HepG2 (cell line): ENCODE data around the gene ETV6. TPM values are rescaled to one million over a fixed set of nuclear protein-coding genes. Genes with fewer than 3 reads are reported as not detected.

ENCODE experiments used
- ATAC-seq: fragments of 200-7000 bp; cut with Tn5 transposase; 3 replicates; pipeline ENCODE4 v1.9.1; 2020; ENCODE audit warnings: mild to moderate bottlenecking, moderate library complexity
- BruUV-seq: library from RNA; stranded (reverse); fragments of 400-500 nt; replicated peaks from 2 replicates; lab custom pipeline; 2021; lab: Mats Ljungman, UMichigan
- CTCF ChIA-PET: fragments of 300-600 bp; formaldehyde crosslinking; extraction: SDS; loops from one replicate; lab custom pipeline; 2021; ENCODE audit warnings: low total read pairs, inconsistent platforms, low intra/inter-chr PET ratio; lab: Yijun Ruan, JAX
- POLR2A ChIA-PET: fragments of 350-600 bp; sonication (Branson Sonifier 250); formaldehyde crosslinking; loops from one replicate; lab custom pipeline; 2020; ENCODE audit warnings: antibody characterized with exemption, inconsistent platforms; lab: Yijun Ruan, JAX
- DNase-seq: peaks from one replicate; pipeline ENCODE4 v3.0.0-alpha.2; 2015; ENCODE audit warnings: low spot score
- FAIRE-seq: peaks from 3 replicates; lab custom pipeline; 2011; peaks lifted over from hg19 to GRCh38; lab: Jason Lieb, UNC
- H2AFZ ChIP-seq: one replicate; pipeline ENCODE4 v1.6.1; 2011; ENCODE audit warnings: low read length, inconsistent platforms
- H3K27ac ChIP-seq: fragments of 300-600 bp; 3 replicates; pipeline ENCODE4 v1.8.0; 2011; ENCODE audit warnings: mixed run types, mild to moderate bottlenecking, mixed read lengths, low read length, inconsistent platforms; ENCODE audit not compliant: insufficient read depth; ENCODE audit errors: extremely low read length
- H3K27me3 ChIP-seq, 2 experiments: fragments of 200-600 bp in 1 of 2; 2 replicates in 1 of 2; 3 replicates in 1 of 2; pipeline versions ENCODE4 v1.6.0 to v1.8.0; 2011; ENCODE audit warnings: low read length in 2 of 2, mild to moderate bottlenecking in 2 of 2, moderate library complexity in 2 of 2, inconsistent platforms in 1 of 2; ENCODE audit not compliant: insufficient read depth in 2 of 2, control insufficient read depth in 1 of 2
- H3K36me3 ChIP-seq, 2 experiments: fragments of 200-600 bp in 1 of 2; replicated peaks in 1 of 2; 2 replicates in 1 of 2; 3 replicates in 1 of 2; pipeline versions ENCODE4 v1.5.1 to v1.8.0; 2011; ENCODE audit warnings: low read length in 2 of 2, inconsistent platforms in 1 of 2; ENCODE audit not compliant: insufficient read depth in 2 of 2, control insufficient read depth in 1 of 2
- H3K4me1 ChIP-seq: 2 replicates; pipeline ENCODE4 v1.5.1; 2012; ENCODE audit warnings: low read length, inconsistent platforms; ENCODE audit not compliant: insufficient read depth
- H3K4me2 ChIP-seq: 2 replicates; pipeline ENCODE4 v1.6.0; 2011; ENCODE audit warnings: low read depth, low read length, inconsistent platforms
- H3K4me3 ChIP-seq, 3 experiments: fragments of 200-600 bp in 1 of 3; sonication (generic), shearing (Covaris generic) in 1 of 3; replicated peaks in 1 of 3; 2 replicates each; pipeline ENCODE4 v1.5.1; 2011 to 2016; ENCODE audit warnings: low read length in 3 of 3, inconsistent platforms in 2 of 3, low read depth in 2 of 3, mild to moderate bottlenecking in 2 of 3, control low read depth in 1 of 3, mixed read lengths in 1 of 3; ENCODE audit not compliant: insufficient read depth in 1 of 3
- H3K79me2 ChIP-seq: one replicate; pipeline ENCODE4 v1.6.1; 2011; ENCODE audit warnings: low read length, inconsistent platforms; ENCODE audit not compliant: insufficient read depth
- H3K9ac ChIP-seq: 2 replicates; pipeline ENCODE4 v1.6.0; 2011; ENCODE audit warnings: mild to moderate bottlenecking, low read depth, low read length, inconsistent platforms; ENCODE audit not compliant: insufficient read depth
- H3K9me3 ChIP-seq: 2 replicates; pipeline ENCODE4 v1.5.1; 2012; ENCODE audit warnings: mild to moderate bottlenecking, low read length
- H4K20me1 ChIP-seq: 2 replicates; pipeline ENCODE4 v1.6.0; 2011; ENCODE audit warnings: inconsistent platforms, mild to moderate bottlenecking, low read length, moderate library complexity; ENCODE audit not compliant: insufficient read depth
- AHR ChIP-seq: IDR thresholded peaks from 2 replicates; pipeline ENCODE4 v1.6.1; 2018; ENCODE audit warnings: missing genetic modification reagents, missing compliant biosample characterization
- ARNTL ChIP-seq: sonication (generic); formaldehyde crosslinking; IDR thresholded peaks from 2 replicates; pipeline ENCODE4 v1.4.0; 2020; ENCODE audit warnings: mild to moderate bottlenecking, missing genetic modification reagents
- CBFB ChIP-seq: sonication (generic); formaldehyde crosslinking; IDR thresholded peaks from 2 replicates; pipeline ENCODE4 v1.4.0; 2020; ENCODE audit warnings: missing genetic modification reagents
- DMAP1 ChIP-seq: IDR thresholded peaks from 2 replicates; pipeline ENCODE4 v1.6.1; 2016
- EED ChIP-seq: sonication (generic); formaldehyde crosslinking; IDR thresholded peaks from 2 replicates; pipeline ENCODE4 v1.5.0; 2020; ENCODE audit warnings: mild to moderate bottlenecking, missing genetic modification reagents
- EHMT2 ChIP-seq: fragments of 200-600 bp; sonication (generic); IDR thresholded peaks from 2 replicates; pipeline ENCODE4 v1.7.0; 2017; ENCODE audit warnings: antibody characterized with exemption, low read depth, low read length, borderline replicate concordance
- FOXA3 ChIP-seq: IDR thresholded peaks from 2 replicates; pipeline ENCODE4 v1.6.1; 2016; ENCODE audit warnings: missing genetic modification reagents, missing compliant biosample characterization
- HNF4G ChIP-seq, 2 experiments: sonication (generic) in 1 of 2; formaldehyde crosslinking in 1 of 2; IDR thresholded peaks; 2 replicates each; pipeline versions ENCODE4 v1.4.0 to v1.6.1; 2011 to 2020; ENCODE audit warnings: borderline replicate concordance in 2 of 2, low read depth in 2 of 2, mild to moderate bottlenecking in 2 of 2, low read length in 1 of 2, missing genetic modification reagents in 1 of 2, moderate library complexity in 1 of 2
- IRX3 ChIP-seq: sonication (generic); formaldehyde crosslinking; IDR thresholded peaks from 2 replicates; pipeline ENCODE4 v1.8.1; 2023; ENCODE audit warnings: mild to moderate bottlenecking, low read depth, missing genetic modification reagents, borderline replicate concordance
- NCOR1 ChIP-seq: fragments of 200-600 bp; sonication (generic); IDR thresholded peaks from 2 replicates; pipeline ENCODE4 v1.7.0; 2017; ENCODE audit warnings: antibody characterized with exemption, low read length, borderline replicate concordance
- NR2F2 ChIP-seq: IDR thresholded peaks from 2 replicates; pipeline ENCODE4 v1.6.1; 2012; ENCODE audit warnings: low read depth, inconsistent platforms, borderline replicate concordance
- RAD21 ChIP-seq: fragments of 450-650 bp; formaldehyde crosslinking; IDR thresholded peaks from 2 replicates; pipeline ENCODE4 v1.5.0; 2020; ENCODE audit warnings: mild to moderate bottlenecking
- RORA ChIP-seq: sonication (generic); formaldehyde crosslinking; IDR thresholded peaks from 2 replicates; pipeline ENCODE4 v1.5.0; 2020; ENCODE audit warnings: mild to moderate bottlenecking, missing genetic modification reagents, moderate library complexity
- SSRP1 ChIP-seq: IDR thresholded peaks from 2 replicates; pipeline ENCODE4 v1.6.1; 2016; ENCODE audit warnings: control low read depth
- SUZ12 ChIP-seq: fragments of 150-350 bp; IDR thresholded peaks from 2 replicates; pipeline ENCODE4 v1.6.1; 2014; ENCODE audit warnings: low read depth, low read length
- TBX3 ChIP-seq: fragments of 450-650 bp; IDR thresholded peaks from 2 replicates; pipeline ENCODE4 v1.6.1; 2017; ENCODE audit warnings: antibody characterized with exemption, mild to moderate bottlenecking, inconsistent platforms, borderline replicate concordance
- ZFP36 ChIP-seq: fragments of 150-350 bp; IDR thresholded peaks from 2 replicates; pipeline ENCODE4 v1.6.1; 2018; ENCODE audit warnings: borderline replicate concordance, low read length, low read depth; ENCODE audit not compliant: partially characterized antibody
- ZMYM3 ChIP-seq: sonication (generic); formaldehyde crosslinking; IDR thresholded peaks from 2 replicates; pipeline ENCODE4 v1.5.1; 2020; ENCODE audit warnings: mild to moderate bottlenecking, missing genetic modification reagents
- ZNF12 ChIP-seq: sonication (generic); formaldehyde crosslinking; IDR thresholded peaks from 2 replicates; pipeline ENCODE4 v1.5.0; 2020; ENCODE audit warnings: missing genetic modification reagents
- ZNF512 ChIP-seq: sonication (generic); formaldehyde crosslinking; IDR thresholded peaks from 2 replicates; pipeline ENCODE4 v1.4.0; 2020; ENCODE audit warnings: mild to moderate bottlenecking, missing genetic modification reagents
- WGBS: methylation state at CpG from one replicate; pipeline ENCODE4 v1.1.6; 2017; ENCODE audit warnings: low lambda C conversion rate; 5-methylcytosine and 5-hydroxymethylcytosine counted together
- in situ Hi-C: cut with HindIII; loops from 2 replicates; pipeline ENCODE4 v1.10.0; 2017; ENCODE audit warnings: low pct_unique_long_range_greater_than_20kb; ENCODE audit not compliant: extremely low pct_ligation_motif_present
- intact Hi-C: fragments of 100-400 bp; cut with micrococcal nuclease; formaldehyde crosslinking; loops from one replicate; pipeline ENCODE4 v1.10.0; 2022; ENCODE audit not compliant: unreplicated experiment
- polyA plus RNA-seq, 8 experiments: library from polyadenylated mRNA; depleted of rRNA in 3 of 8; stranded (reverse) in 7 of 8; unstranded in 1 of 8; fragments of >200 nt; fragmentation: Illumina TruSeq in 4 of 8; extraction: Trizol in 4 of 8; gene quantifications; 2 replicates each; pipeline versions ENCODE4 v1.2.1 to v1.2.3, GENCODE V29; 2011 to 2016; ENCODE audit warnings: low read depth in 4 of 8, missing spikeins in 1 of 8, mixed read lengths in 1 of 8; ENCODE audit not compliant: insufficient read depth in 1 of 8
- total RNA-seq, 5 experiments: library from RNA; depleted of rRNA; stranded (reverse); fragments of >200 nt; fragmentation: Illumina TruSeq; extraction: Trizol; gene quantifications; 2 replicates each; pipeline ENCODE4 v1.2.3, GENCODE V29; 2016; ENCODE audit warnings: low read depth in 1 of 5

ETV6 gene
- total and polyA plus RNA-seq, 2 of the 13 experiments (the other 11 are each of a cell fraction or from before 2014, with no cell fraction given), result 2.2 to 3.0 TPM

DNA sequence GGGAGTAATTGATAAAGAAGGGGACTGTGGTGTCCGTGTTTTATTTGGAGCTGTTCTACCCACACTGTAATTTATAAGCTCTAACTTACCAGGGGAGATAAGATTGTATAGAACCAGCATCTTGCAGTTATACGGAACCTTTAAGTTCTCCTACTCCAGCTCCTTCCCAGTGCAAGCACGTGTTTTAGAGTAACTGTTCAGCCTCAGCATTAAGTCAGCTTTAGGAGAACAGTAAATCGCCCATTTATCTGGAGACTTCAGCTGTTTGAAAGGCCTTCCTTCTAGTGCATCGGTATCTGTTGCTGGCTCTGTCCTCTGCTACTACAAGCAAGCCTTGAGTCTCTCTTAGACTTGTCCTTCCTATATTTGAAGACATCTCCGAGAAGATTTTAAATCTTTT, 95.6 kb downstream of the ETV6 start:
- Histone ChIP-seq H3K4me2 (no peak overlapping the region), H3K27ac (no peak overlapping the region), H3K4me3 (no peak overlapping the region), H3K79me2 (no peaks in the 10 kb centered on the region), H3K9ac (no peak overlapping the region), H3K4me1 (no peaks in the 10 kb centered on the region), H2AFZ (no peak overlapping the region), H4K20me1 (no peaks in the 10 kb centered on the region), H3K36me3 (no peaks in the 10 kb centered on the region), H3K27me3 (no peaks in the 10 kb centered on the region), H3K9me3 (no peaks in the 10 kb centered on the region)
- in situ Hi-C loops (no loop called here), intact Hi-C loops (no loop called here)
- DNase-seq (no peak), FAIRE-seq (no peak), ATAC-seq (no peak)
- no TSS peak for BruUV-seq
- ChIA-PET POLR2A (no interaction called here), CTCF (no interaction called here)
- 93% methylated on average over 6 of the region's 6 CpGs for WGBS
- TF ChIP-seq RORA (CRISPR knock-in tag), result no peak
- no peak for TF ChIP-seq CBFB (CRISPR knock-in tag)
- no peak for TF ChIP-seq NCOR1
- TF ChIP-seq ZFP36, result no peak
- no peak for TF ChIP-seq DMAP1 (CRISPR knock-in tag)
- no peak for TF ChIP-seq SUZ12
- TF ChIP-seq HNF4G (IDR thresholded peaks at IDR 0.05; ENCODE audit: borderline replicate concordance, low read depth, low read length), result no peak
- no peak for TF ChIP-seq HNF4G (CRISPR knock-in tag; IDR thresholded peaks at IDR 0.05; ENCODE audit: borderline replicate concordance, low read depth)
- no peak for TF ChIP-seq FOXA3
- TF ChIP-seq EED (CRISPR knock-in tag), result no peak
- TF ChIP-seq EHMT2, result no peak
- no peak for TF ChIP-seq ZMYM3 (CRISPR knock-in tag)
- no peak for TF ChIP-seq NR2F2
- TF ChIP-seq RAD21, result no peak
- no peak for TF ChIP-seq ARNTL
- TF ChIP-seq ZNF12, result no peak
- no peak for TF ChIP-seq AHR (CRISPR knock-in tag)
- TF ChIP-seq TBX3, result no peak
- no peak for TF ChIP-seq IRX3 (CRISPR knock-in tag)
- no peak for TF ChIP-seq ZNF512
- no peak for TF ChIP-seq SSRP1
